IPS DF 6.9 (cell line): ENCODE measurements around the gene MATCAP1.
A peak's percentile ranks its signal among the peaks of the same experiment; 100 is the strongest.

Source experiments
- DNase-seq: peaks from one replicate; pipeline ENCODE4 v3.0.0-alpha.2; 2013; ENCODE audit warnings: low read depth, low spot score
- H3K27ac ChIP-seq: one replicate; pipeline ENCODE4 v1.5.1; 2013; ENCODE audit warnings: low read length, control low read depth
- H3K27me3 ChIP-seq: 2 replicates; pipeline ENCODE4 v1.6.1; 2013; ENCODE audit warnings: mild to moderate bottlenecking, low read length; ENCODE audit not compliant: control insufficient read depth, insufficient read depth
- H3K36me3 ChIP-seq: 2 replicates; pipeline ENCODE4 v1.6.1; 2013; ENCODE audit warnings: low read length; ENCODE audit not compliant: control insufficient read depth, insufficient read depth
- H3K4me1 ChIP-seq: 2 replicates; pipeline ENCODE4 v1.6.1; 2013; ENCODE audit warnings: low read length; ENCODE audit not compliant: control insufficient read depth, insufficient read depth
- H3K4me3 ChIP-seq: 2 replicates; pipeline ENCODE4 v1.5.1; 2013; ENCODE audit warnings: mild to moderate bottlenecking, low read length
- H3K9me3 ChIP-seq: 2 replicates; pipeline ENCODE4 v1.6.1; 2013; ENCODE audit warnings: low read length, inconsistent platforms; ENCODE audit not compliant: control insufficient read depth, insufficient read depth
- WGBS: extraction: QIAGEN DNeasy Blood & Tissue Kit; methylation state at CpG from one replicate; pipeline ENCODE4 v1.1.7; 2013; ENCODE audit warnings: mixed read lengths, missing lambda C conversion rate; ENCODE audit not compliant: insufficient read length, insufficient coverage; 5-methylcytosine and 5-hydroxymethylcytosine counted together

Gene MATCAP1

DNA sequence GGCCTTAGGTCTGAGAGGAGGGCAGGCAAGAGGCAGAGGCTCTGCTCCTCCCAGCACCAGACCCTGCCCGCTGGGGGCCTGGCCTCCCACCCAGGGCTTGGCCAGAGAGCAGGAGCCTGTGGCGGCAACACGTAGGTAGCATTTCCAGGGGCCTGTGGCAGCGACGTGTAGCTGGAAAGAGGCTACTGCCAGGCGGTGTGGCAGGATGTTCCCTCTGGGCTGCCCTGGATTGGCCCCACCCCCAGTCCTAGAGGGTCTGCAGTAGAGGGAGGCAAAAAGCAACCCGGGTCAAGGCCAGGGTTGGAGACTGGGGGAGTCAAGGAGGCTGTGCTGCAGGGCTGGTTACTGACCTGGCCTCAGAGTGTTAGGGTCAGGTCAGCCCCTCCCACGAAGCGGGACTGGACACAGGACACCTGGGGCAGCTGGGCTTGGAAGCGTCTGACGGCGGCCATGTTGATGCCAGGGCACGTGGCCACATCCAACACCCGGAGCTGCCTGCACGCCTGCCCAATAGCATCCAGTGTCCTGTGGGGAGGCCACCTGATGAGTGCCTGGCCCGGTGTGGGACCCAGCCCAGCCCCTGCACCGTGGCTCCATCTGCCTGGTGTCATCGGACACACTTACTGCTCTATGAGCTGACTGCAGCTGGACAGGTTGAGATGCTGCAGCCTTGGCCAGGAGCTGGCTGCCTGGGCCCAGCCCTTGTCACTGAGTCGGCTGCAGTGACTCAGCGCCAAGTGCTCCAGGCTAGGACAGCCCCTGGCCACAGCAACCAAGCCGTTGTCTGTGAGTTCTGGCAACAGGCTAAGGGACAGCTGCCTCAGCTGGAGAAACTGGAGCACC lies 23.7 kb upstream of the MATCAP1 start:
- no peak for DNase-seq
- no peak overlapping the region for H3K4me3 ChIP-seq
- no peaks in the 10 kb centered on the region for H3K9me3 ChIP-seq
- H3K4me1 ChIP-seq, result peaks cover 4% of the 10 kb centered on the region; the same call in 1 of the 2 replicates
- peaks cover 6% of the 10 kb centered on the region; the same call in 1 of the 2 replicates for H3K36me3 ChIP-seq
- no peaks in the 10 kb centered on the region for H3K27me3 ChIP-seq
- WGBS, result no CpG with 5 or more reads among the region's 21 CpGs
- no peak overlapping the region for H3K27ac ChIP-seq

DNA sequence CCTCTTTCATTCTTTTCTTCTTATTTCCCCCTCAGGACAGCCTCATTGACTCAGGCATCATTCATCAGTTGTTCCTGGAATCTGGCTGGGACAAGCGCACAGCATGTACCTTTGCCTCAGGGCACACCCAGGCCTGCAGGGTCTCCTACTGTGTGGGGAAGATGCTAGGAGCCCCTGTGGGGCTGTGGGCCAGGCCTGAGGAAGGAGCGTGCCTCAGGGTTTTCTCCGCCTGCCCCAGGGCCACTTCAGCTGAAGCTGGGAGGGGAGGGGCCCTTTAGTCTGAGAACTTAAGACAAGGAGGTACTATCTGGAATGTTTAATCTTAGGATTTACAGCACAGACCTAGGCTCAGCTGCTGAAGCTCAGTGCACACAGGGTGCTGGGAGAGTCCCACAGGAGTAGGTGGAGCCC lies 23.1 kb upstream of the MATCAP1 start:
- no peaks in the 10 kb centered on the region for H3K27me3 ChIP-seq
- peaks cover 6% of the 10 kb centered on the region; the same call in 1 of the 2 replicates for H3K36me3 ChIP-seq
- H3K4me1 ChIP-seq, result peaks cover 4% of the 10 kb centered on the region; the same call in 1 of the 2 replicates
- DNase-seq, result no peak
- H3K9me3 ChIP-seq, result no peaks in the 10 kb centered on the region
- H3K4me3 ChIP-seq, result no peak overlapping the region
- no CpG with 5 or more reads among the region's 3 CpGs for WGBS
- no peak overlapping the region for H3K27ac ChIP-seq

DNA sequence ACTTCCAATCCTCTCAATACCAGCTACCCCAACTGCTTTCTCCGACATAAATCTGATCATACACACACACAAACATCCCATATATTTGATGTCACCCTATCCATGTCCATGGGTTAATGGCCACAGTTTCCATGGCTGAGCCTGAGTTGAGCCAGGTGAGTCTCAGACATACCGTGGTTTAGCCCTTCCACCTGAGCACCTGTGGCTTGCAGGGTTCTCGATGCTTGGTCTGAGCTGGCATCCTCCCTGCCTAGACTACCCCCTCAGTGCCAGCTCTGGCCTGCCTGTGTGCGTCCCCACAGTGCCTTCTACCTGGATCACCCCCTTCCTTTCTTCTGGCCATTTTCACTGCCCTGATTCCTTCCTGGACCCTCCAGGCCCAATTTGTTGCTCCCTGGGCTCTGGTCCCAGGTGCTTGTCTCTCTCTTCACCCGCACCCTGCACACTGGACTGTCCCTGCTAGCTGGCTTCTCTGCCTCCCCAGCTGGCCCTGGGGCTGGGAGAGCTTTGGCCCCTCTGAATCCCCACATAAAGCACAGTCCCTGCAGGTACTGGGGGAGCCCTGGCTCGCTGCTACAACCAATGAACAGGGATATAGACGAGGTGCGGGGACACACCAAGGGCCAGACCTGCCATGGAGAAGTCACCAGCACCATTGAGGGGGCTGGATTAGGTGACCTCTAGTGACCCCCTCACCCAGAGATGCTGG lies 22.5 kb upstream of the MATCAP1 start:
- Histone ChIP-seq H3K27me3 (no peaks in the 10 kb centered on the region), H3K27ac (no peak overlapping the region), H3K36me3 (peaks cover 6% of the 10 kb centered on the region; the same call in 1 of the 2 replicates), H3K9me3 (no peaks in the 10 kb centered on the region), H3K4me1 (peaks cover 4% of the 10 kb centered on the region; the same call in 1 of the 2 replicates), H3K4me3 (no peak overlapping the region)
- no peak for DNase-seq
- no CpG with 5 or more reads among the region's 8 CpGs for WGBS

DNA sequence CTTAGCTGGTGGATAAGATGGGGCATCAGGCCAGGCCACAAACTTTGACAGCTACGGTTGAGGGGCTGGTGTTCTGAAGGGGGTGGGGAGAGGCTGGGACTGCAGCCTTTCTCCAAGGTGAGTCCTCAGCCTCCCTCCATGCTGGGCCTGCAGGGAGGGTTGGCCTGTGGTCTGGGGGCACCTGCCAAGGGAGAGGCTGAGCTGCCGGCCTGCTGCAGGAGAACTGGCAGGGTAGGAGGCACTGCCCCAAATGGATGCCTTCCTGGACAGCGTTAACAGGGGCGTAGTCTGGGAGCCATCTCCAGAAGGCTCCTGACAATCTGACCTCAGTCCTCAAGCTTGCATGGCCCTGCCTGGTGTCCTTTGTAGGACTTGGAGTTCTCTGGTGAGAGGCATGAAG lies 20.3 kb upstream of the MATCAP1 start:
- Histone ChIP-seq H3K27me3 (no peaks in the 10 kb centered on the region), H3K27ac (no peak overlapping the region), H3K4me3 (no peak overlapping the region), H3K4me1 (peaks cover 6% of the 10 kb centered on the region), H3K9me3 (no peaks in the 10 kb centered on the region), H3K36me3 (peaks cover 6% of the 10 kb centered on the region; the same call in 1 of the 2 replicates)
- DNase-seq, result no peak
- WGBS, result no CpG with 5 or more reads among the region's 4 CpGs

DNA sequence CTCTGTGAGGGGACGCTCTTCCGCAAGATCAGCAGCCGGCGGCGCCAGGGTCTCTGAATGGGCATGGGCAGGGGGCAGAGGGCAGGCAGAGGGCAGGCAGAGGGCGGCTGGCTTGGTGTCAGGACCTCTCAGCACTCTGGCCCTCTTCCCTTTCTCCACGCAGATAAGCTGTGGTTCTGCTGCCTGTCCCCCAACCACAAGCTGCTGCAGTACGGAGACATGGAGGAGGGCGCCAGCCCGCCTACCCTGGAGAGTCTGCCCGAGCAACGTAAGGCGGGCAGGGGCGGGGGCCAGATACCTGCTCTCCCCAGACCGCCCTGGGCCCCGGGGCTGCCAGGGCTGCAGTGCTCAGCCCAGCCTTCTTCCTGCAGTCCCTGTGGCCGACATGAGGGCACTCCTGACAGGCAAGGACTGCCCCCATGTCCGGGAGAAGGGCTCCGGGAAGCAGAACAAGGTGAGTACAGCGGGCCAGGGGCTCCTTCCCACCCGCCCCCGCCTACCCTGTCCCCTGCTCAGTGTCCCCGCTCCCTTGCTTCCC lies 19.3 kb upstream of the MATCAP1 start:
- DNase-seq, result no peak
- Histone ChIP-seq H3K4me1 (peaks cover 7% of the 10 kb centered on the region), H3K4me3 (no peak overlapping the region), H3K27me3 (no peaks in the 10 kb centered on the region), H3K36me3 (peaks cover 11% of the 10 kb centered on the region), H3K27ac (no peak overlapping the region), H3K9me3 (no peaks in the 10 kb centered on the region)
- no CpG with 5 or more reads among the region's 23 CpGs for WGBS

DNA sequence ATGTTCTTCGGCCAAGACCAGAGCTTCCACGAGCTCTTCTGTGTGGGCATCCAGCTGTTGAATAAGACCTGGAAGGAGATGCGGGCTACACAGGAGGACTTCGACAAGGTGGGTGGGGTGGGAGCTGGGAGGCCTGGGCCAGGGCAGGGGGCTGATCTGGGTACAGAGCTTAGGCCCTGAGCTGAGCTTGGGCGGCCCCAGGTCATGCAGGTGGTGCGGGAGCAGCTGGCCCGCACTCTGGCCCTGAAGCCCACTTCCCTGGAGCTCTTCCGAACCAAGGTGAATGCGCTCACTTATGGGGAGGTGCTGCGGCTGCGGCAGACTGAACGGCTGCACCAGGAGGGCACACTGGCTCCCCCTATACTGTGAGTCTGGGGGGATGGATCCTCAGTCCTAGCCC lies 18.7 kb upstream of the MATCAP1 start:
- no peak for DNase-seq
- Histone ChIP-seq H3K27ac (no peak overlapping the region), H3K9me3 (no peaks in the 10 kb centered on the region), H3K36me3 (peaks cover 12% of the 10 kb centered on the region), H3K27me3 (no peaks in the 10 kb centered on the region), H3K4me3 (no peak overlapping the region), H3K4me1 (peaks cover 7% of the 10 kb centered on the region)
- no CpG with 5 or more reads among the region's 12 CpGs for WGBS

DNA sequence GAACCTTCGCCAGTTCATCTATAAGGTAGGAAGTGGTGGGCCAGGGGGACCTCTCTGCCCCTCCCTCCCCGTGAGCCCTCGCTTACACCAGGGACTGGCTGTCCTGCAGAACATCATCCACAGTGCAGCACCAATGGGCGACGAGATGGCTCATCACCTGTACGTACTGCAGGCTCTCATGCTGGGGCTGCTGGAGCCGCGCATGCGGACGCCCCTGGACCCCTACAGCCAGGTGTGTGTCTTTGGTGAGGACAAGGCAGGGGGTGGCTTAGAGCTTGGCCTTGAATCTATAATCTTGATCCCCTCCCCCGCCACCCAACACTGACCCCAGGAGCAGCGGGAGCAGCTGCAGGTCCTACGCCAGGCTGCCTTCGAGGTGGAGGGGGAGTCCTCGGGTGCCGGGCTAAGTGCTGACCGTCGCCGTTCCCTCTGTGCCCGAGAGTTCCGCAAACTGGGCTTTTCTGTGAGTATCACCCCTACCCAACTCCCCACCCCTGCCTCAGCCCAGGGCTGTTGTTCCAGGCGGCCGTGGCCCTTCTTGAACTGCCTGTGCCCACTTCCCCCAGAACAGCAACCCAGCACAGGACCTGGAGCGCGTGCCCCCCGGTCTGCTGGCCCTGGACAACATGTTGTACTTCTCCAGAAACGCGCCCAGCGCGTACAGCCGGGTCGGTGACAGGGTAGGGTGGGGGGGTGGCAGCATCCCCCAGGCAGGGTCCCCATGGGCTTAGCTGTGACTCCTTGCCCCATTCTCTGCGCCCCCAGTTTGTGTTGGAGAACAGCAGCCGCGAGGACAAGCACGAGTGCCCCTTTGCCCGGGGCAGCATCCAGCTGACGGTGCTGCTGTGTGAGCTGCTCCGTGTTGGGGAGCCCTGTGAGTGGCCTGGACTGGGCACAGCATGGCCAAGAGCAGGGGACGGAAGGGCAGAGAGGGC lies 17.9 kb upstream of the MATCAP1 start:
- no peak overlapping the region for H3K4me3 ChIP-seq
- H3K4me1 ChIP-seq, result peaks cover 3% of the 10 kb centered on the region; the same call in 1 of the 2 replicates
- H3K36me3 ChIP-seq, result peaks cover 14% of the 10 kb centered on the region
- no peak overlapping the region for H3K27ac ChIP-seq
- no peaks in the 10 kb centered on the region for H3K27me3 ChIP-seq
- WGBS, result no CpG with 5 or more reads among the region's 40 CpGs
- no peaks in the 10 kb centered on the region for H3K9me3 ChIP-seq
- DNase-seq, result no peak

DNA sequence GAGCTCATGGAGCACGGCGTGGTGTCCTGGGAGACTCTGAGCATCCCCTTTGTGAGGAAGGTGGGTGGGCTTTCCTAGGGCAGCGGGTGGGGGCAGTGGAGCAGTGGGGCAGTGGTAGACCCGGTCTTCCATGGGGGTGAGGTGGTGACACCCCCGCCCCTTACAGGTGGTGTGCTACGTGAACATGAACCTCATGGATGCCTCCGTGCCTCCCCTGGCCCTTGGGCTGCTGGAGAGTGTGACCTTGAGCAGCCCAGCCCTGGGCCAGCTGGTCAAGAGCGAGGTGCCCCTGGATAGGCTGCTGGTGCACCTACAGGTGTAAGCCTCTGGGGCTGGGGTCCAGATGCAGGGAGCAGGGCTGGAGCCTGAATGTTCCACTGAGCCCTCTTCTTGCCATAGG lies 16.7 kb upstream of the MATCAP1 start:
- Histone ChIP-seq H3K9me3 (no peaks in the 10 kb centered on the region), H3K4me3 (no peak overlapping the region), H3K27ac (no peak overlapping the region), H3K27me3 (no peaks in the 10 kb centered on the region), H3K4me1 (peaks cover 3% of the 10 kb centered on the region; the same call in 1 of the 2 replicates), H3K36me3 (peaks cover 25% of the 10 kb centered on the region)
- DNase-seq, result no peak
- no CpG with 5 or more reads among the region's 8 CpGs for WGBS

DNA sequence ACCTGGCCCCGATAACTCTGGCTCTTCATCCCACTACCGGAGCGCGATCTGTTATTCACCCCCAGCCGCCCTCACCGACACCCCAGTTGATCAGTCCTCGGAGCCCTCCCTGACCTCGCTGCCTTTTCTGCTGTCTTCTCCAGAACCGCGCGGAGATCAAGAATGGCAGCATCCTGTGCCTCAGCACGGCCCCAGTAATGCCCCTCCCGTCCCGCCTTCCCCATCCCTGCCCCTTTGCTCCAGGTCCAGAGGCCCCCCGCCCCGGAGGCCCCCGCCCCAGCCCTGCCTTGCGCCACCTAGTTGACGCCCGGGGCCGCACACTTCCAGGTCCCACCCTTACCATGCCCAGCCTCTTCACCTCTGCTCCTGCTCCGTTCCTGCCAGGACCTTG lies 16.0 kb upstream of the MATCAP1 start:
- no peak overlapping the region for H3K27ac ChIP-seq
- DNase-seq, result no peak
- peak overlapping the region; percentile 34; the same call in 1 of the 2 replicates for H3K4me3 ChIP-seq
- no CpG with 5 or more reads among the region's 22 CpGs for WGBS
- peaks cover 30% of the 10 kb centered on the region for H3K36me3 ChIP-seq
- H3K4me1 ChIP-seq, result peaks cover 3% of the 10 kb centered on the region; the same call in 1 of the 2 replicates
- H3K9me3 ChIP-seq, result no peaks in the 10 kb centered on the region
- H3K27me3 ChIP-seq, result no peaks in the 10 kb centered on the region
